GM13977 (cell line): ENCODE results near the gene HMGCS2.

ENCODE experiments used
- DNase-seq: peaks from one replicate; pipeline ENCODE4 v3.0.0; 2012; ENCODE audit warnings: low spot score
- CTCF ChIP-seq: IDR thresholded peaks from 2 replicates; pipeline ENCODE4 v1.5.1; 2012; ENCODE audit warnings: mild to moderate bottlenecking, control low read depth; ENCODE audit not compliant: insufficient read depth; ENCODE audit errors: extremely low read depth, missing control alignments
- in situ Hi-C: fragments of 300-500 bp; cut with MboI; formaldehyde crosslinking; loops from one replicate; pipeline ENCODE4 v1.12.0; 2022; ENCODE audit warnings: low sequenced_read_pairs, low pct_unique_long_range_greater_than_20kb, mixed read lengths, inconsistent platforms; ENCODE audit not compliant: unreplicated experiment

HMGCS2 gene

GRCh38 chr1:119778886-119779560 is 10.3 kb upstream of the HMGCS2 start:
- in situ Hi-C loops, result no loop called here
- no peak for TF ChIP-seq CTCF
- no peak for DNase-seq

- in situ Hi-C loops, result no loop called here
Observed at GRCh38 chr1:119778359-119778758, 9.7 kb upstream of the HMGCS2 start.

DNA sequence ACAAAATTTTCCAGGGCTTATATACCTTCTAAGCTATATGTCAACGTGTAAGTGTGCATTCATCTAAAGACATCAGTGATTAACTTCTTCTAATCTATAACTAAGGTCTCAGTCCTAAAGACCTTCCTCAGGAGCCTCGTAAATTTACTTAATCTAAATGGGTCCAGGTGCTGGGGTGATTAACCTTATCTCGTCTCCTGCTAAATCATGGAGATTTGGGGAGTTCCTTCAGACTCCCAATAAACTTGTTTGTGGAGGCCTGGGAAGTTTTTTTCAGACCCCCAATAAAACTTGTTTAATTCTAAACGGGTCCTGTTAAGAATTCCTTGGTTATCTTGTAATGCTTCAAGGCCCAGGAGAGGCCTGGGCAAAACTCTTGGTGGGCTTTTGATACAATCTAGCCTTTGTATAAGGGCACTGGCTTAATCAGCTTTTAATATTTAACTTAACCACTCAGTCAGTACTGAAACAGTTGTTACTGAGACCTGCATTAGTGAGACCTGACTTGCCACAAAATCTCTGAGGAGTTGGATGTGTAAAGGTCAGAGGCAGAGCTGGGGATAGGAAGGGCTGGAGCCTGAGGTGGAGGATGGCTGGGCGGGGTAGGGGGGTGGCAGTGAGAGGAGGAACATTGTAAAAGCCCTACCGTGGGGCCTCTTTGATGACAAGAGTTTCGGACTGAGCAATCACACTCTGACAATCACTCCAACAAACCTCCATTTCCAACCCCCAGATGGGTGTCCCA is 6.2 kb upstream of the HMGCS2 start:
- no peak for TF ChIP-seq CTCF
- in situ Hi-C loops, result no loop called here

More at GRCh38 chr1:119778359-119778758, 9.7 kb upstream of the HMGCS2 start:
- no peak for DNase-seq
- TF ChIP-seq CTCF, result no peak

DNA sequence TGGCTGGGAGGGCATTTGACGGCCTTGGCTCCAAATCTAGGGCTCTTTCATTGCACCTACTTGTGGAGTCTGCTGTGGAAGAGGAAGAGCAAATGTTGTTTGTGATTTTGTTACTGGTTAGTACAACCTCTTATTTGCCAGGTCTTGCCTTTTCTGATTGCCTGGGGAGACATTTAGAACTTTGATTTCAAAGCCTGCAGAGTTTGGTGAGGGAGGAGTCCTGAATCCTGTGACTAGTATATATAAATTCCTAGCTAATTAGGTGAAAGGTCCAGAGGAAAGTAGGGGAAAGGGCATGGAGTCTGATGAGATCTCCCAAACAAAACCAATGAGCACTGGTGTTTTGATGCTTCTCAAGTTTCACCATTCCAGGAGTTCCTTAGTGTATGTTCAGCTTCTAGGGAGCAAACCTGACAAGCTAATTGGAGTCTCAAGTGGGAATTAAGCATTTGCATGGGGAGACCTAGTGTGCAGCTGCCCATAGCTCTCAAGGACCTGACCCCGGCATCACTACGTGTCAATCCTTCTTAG is 5.1 kb upstream of the HMGCS2 start:
- in situ Hi-C loops, result no loop called here
- TF ChIP-seq CTCF, result no peak
- no peak for DNase-seq

More for the DNA sequence above, 6.2 kb upstream of the HMGCS2 start:
- no peak for DNase-seq

DNA sequence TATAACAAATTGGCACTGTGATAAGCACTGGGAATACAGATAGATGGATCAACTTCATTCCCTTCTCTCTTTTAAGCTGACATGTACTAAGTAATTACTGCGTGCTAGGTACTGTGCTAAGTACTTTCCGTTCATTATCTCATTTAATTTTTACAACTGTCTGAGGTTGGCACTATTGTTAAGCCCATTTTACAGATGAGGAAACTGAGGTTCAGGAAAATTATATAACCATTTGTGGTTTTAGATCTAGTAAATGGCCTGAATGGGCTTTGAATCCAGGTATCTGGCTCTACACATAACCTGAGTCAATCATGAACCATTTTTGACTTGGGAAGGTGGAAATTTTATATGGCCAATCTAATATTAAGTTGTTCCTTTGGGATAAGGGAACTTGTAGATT is 3.6 kb upstream of the HMGCS2 start:
- no peak for TF ChIP-seq CTCF
- in situ Hi-C loops, result no loop called here
- no peak for DNase-seq

DNA sequence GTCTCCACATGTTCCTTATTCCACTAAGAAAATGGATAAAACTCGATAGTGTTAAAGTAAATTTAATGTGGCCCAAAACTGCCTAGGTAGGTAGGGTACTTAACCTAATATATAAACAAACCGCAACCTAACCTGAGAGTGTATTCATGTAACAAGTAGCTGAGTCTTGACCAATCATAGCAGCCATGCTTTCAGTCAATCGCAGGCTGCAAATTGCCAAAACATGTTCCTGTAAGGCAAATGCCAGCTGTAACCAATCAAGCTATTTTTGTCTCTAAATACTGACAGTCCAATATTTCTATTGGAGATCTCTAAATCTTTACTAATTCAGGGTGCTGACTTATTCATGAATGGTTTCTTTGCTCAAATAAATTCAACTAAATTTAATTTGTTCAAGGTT is 3.1 kb upstream of the HMGCS2 start:
- in situ Hi-C loops, result no loop called here
- no peak for TF ChIP-seq CTCF
- DNase-seq, result no peak
